SK-N-SH (cell line): ENCODE data around the gene RAB3IP.
"Not testable (repeated sequence)": the region's sequence is repeated elsewhere in the genome, so short reads cannot be mapped to it uniquely, and the experiment has no call there.

Experiments
- CTCF ChIP-seq: fragments of 200-600 bp; sonication (generic); IDR thresholded peaks from 2 replicates; pipeline ENCODE4 v1.6.1; 2017; ENCODE audit warnings: antibody characterized with exemption, mild to moderate bottlenecking, moderate library complexity
- EP300 ChIP-seq, 2 experiments: IDR thresholded peaks; 2 replicates each; pipeline versions ENCODE4 v1.4.0 to v1.6.1; 2012; ENCODE audit warnings: borderline replicate concordance in 1 of 2, low read depth in 1 of 2, low read length in 1 of 2
- EZH2phosphoT487 ChIP-seq: fragments of 200-600 bp; sonication (generic); IDR thresholded peaks from 2 replicates; pipeline ENCODE4 v1.6.1; 2017; ENCODE audit warnings: low read depth, mixed run types, mild to moderate bottlenecking, antibody characterized with exemption, moderate library complexity, borderline replicate concordance
- FOXM1 ChIP-seq: IDR thresholded peaks from 2 replicates; pipeline ENCODE4 v1.4.0; 2012; ENCODE audit warnings: low read depth, mild to moderate bottlenecking
- GABPA ChIP-seq: IDR thresholded peaks from 2 replicates; pipeline ENCODE4 v1.4.0; 2012; ENCODE audit warnings: low read depth, mild to moderate bottlenecking
- GATA2 ChIP-seq: sonication (generic); formaldehyde crosslinking; IDR thresholded peaks from 2 replicates; pipeline ENCODE4 v1.5.0; 2020; ENCODE audit warnings: mild to moderate bottlenecking, missing genetic modification reagents
- NFIC ChIP-seq: IDR thresholded peaks from 2 replicates; pipeline ENCODE4 v1.4.0; 2012; ENCODE audit warnings: borderline replicate concordance
- RFX5 ChIP-seq: IDR thresholded peaks from 2 replicates; pipeline ENCODE4 v1.6.1; 2012; ENCODE audit warnings: mild to moderate bottlenecking, improper control_type of control experiment, low read length
- SIN3A ChIP-seq: IDR thresholded peaks from 2 replicates; pipeline ENCODE4 v1.6.1; 2012; ENCODE audit warnings: low read depth, mild to moderate bottlenecking, low read length, moderate library complexity, borderline replicate concordance
- SMC3 ChIP-seq: IDR thresholded peaks from 2 replicates; pipeline ENCODE4 v1.6.1; 2012; ENCODE audit warnings: low read depth, low read length, improper control_type of control experiment
- TEAD4 ChIP-seq: IDR thresholded peaks from 2 replicates; pipeline ENCODE4 v1.4.0; 2012; ENCODE audit warnings: mild to moderate bottlenecking, borderline replicate concordance; ENCODE audit not compliant: insufficient read depth
- ZBTB33 ChIP-seq: IDR thresholded peaks from 2 replicates; pipeline ENCODE4 v1.4.0; 2012; ENCODE audit warnings: low read depth, borderline replicate concordance

DNA sequence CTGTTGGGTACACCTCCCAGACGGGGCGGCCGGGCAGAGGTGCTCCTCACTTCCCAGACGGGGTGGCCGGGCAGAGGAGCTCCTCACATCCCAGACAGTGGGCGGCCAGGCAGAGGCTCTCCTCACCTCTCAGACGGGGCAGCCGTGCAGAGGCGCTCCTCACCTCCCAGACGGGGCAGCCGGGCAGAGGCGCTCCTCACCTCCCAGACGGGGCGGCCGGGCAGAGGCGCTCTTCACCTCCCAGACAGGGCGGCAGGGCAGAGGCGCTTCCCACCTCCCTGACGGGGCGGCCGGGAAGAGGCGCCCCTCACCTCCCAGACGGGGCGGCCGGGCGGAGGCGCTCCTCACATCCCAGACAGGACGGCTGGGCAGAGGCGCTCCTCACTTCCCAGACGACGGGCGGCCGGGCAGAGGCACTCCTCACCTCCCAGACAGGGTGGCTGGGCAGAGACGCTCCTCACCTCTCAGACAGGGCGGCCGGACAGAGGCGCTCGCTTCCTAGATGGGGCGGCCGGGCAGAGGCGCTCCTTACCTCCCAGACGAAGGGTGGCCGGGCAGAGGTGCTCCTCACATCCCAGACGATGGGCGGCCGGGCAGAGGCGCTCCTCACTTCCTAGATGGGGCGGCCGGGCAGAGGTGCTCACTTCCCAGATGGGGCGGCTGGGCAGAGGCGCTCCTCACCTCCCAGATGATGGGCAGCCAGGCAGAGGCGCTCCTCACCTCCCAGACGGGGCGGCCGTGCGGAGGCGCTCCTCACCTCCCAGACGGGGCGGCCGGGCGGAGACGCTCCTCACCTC, 68.6 kb downstream of the RAB3IP start:
- TF ChIP-seq NFIC; CTCF; TEAD4; ZBTB33; EZH2phosphoT487; RFX5; SIN3A; GABPA; SMC3; FOXM1; GATA2; EP300 (IDR thresholded peaks at IDR 0.05; ENCODE audit: borderline replicate concordance in 1 of 2, low read depth in 1 of 2, low read length in 1 of 2): not testable (repeated sequence)
